Effector memory CD8-positive, alpha-beta T cell (primary cell): ENCODE measurements around the gene CAMK2G.

Experiments
- ATAC-seq: fragments of 150-1000 bp; cut with Tn5 transposase; replicated peaks from 2 replicates; pipeline ENCODE4 v1.10.0; 2021; ENCODE audit warnings: mild to moderate bottlenecking, moderate library complexity
- DNase-seq, 3 experiments: peaks; one replicate each; pipeline ENCODE4 v3.0.0; 2021
- H3K27ac Mint-ChIP-seq, 2 donors: one replicate each; pipeline ENCODE4 v1.8.0; 2022; ENCODE audit warnings: mild to moderate bottlenecking in 2 of 2, mixed read lengths in 2 of 2, moderate library complexity in 2 of 2
- H3K27me3 Mint-ChIP-seq, 2 donors: one replicate each; pipeline ENCODE4 v1.8.0; 2022; ENCODE audit warnings: mixed read lengths in 2 of 2
- H3K36me3 Mint-ChIP-seq: one replicate; pipeline ENCODE4 v1.8.0; 2022; ENCODE audit warnings: mild to moderate bottlenecking, moderate library complexity, mixed read lengths; ENCODE audit not compliant: insufficient read depth
- H3K4me1 Mint-ChIP-seq, 2 donors: one replicate each; pipeline ENCODE4 v1.8.0; 2022; ENCODE audit warnings: low read depth in 2 of 2, mixed read lengths in 2 of 2
- H3K4me3 Mint-ChIP-seq, 2 donors: one replicate each; pipeline ENCODE4 v1.8.0; 2022; ENCODE audit warnings: mild to moderate bottlenecking in 2 of 2, mixed read lengths in 2 of 2, moderate library complexity in 2 of 2
- H3K9me3 Mint-ChIP-seq, 2 donors: one replicate each; pipeline ENCODE4 v1.8.0; 2022; ENCODE audit warnings: mixed read lengths in 2 of 2

The CAMK2G gene

GRCh38 chr10:73859428-73859783 is 14.9 kb downstream of the CAMK2G start:
- no peaks in the 10 kb centered on the region for H3K9me3 Mint-ChIP-seq
- peaks cover 39% of the 10 kb centered on the region for H3K36me3 Mint-ChIP-seq
- H3K4me3 Mint-ChIP-seq: peak overlapping the region; percentile 65 to 71
- H3K27me3 Mint-ChIP-seq: no peaks in the 10 kb centered on the region
- peaks cover 42 to 51% of the 10 kb centered on the region in 2 donors for H3K4me1 Mint-ChIP-seq
- ATAC-seq (peak; percentile 92), DNase-seq (peak; percentile 24 to 40 (median 39))
- H3K27ac Mint-ChIP-seq: peak overlapping the region; percentile 86 to 91

GRCh38 chr10:73858750-73859427 is 15.5 kb downstream of the CAMK2G start:
- Mint-ChIP-seq H3K4me1 (peaks cover 37 to 49% of the 10 kb centered on the region in 2 donors), H3K9me3 (no peaks in the 10 kb centered on the region), H3K27ac (peak overlapping the region; percentile 86 to 91), H3K27me3 (no peaks in the 10 kb centered on the region), H3K4me3 (peak overlapping the region; percentile 65 to 71), H3K36me3 (peaks cover 35% of the 10 kb centered on the region)
- no peak for ATAC-seq
- DNase-seq: no peak

- DNase-seq: no peak
- H3K4me1 Mint-ChIP-seq: peaks cover 37 to 46% of the 10 kb centered on the region in 2 donors
- peak overlapping the region; percentile 51 to 65 for H3K4me3 Mint-ChIP-seq
- H3K27me3 Mint-ChIP-seq: no peaks in the 10 kb centered on the region
- no peak for ATAC-seq
- H3K9me3 Mint-ChIP-seq: no peaks in the 10 kb centered on the region
- H3K27ac Mint-ChIP-seq: peak overlapping the region; percentile 86 to 91
- peaks cover 34% of the 10 kb centered on the region for H3K36me3 Mint-ChIP-seq
These were observed 16.2 kb downstream of the CAMK2G start for GRCh38 chr10:73858013-73858708.

- peak; percentile 29 for ATAC-seq
These were observed 16.9 kb downstream of the CAMK2G start for GRCh38 chr10:73857446-73857845.

GRCh38 chr10:73856261-73856660 is 18.1 kb downstream of the CAMK2G start:
- Mint-ChIP-seq H3K27ac (peak overlapping the region; percentile 86 to 91), H3K27me3 (no peaks in the 10 kb centered on the region), H3K4me3 (peak overlapping the region in 1 of 2 donors; percentile 22), H3K9me3 (no peaks in the 10 kb centered on the region), H3K36me3 (peaks cover 47% of the 10 kb centered on the region), H3K4me1 (peaks cover 42 to 44% of the 10 kb centered on the region in 2 donors)
- DNase-seq: no peak
- ATAC-seq: no peak

More at GRCh38 chr10:73857446-73857845, 16.9 kb downstream of the CAMK2G start:
- Mint-ChIP-seq H3K36me3 (peaks cover 38% of the 10 kb centered on the region), H3K4me1 (peaks cover 37 to 44% of the 10 kb centered on the region in 2 donors), H3K27me3 (no peaks in the 10 kb centered on the region), H3K27ac (peak overlapping the region; percentile 86 to 91), H3K4me3 (peak overlapping the region; percentile 51 to 65), H3K9me3 (no peaks in the 10 kb centered on the region)
- no peak for DNase-seq

- Mint-ChIP-seq H3K9me3 (no peaks in the 10 kb centered on the region), H3K36me3 (peaks cover 41% of the 10 kb centered on the region), H3K4me1 (peaks cover 37 to 38% of the 10 kb centered on the region in 2 donors), H3K27me3 (no peaks in the 10 kb centered on the region), H3K4me3 (no peak overlapping the region), H3K27ac (peak overlapping the region; percentile 66 to 91)
- no peak for DNase-seq
- ATAC-seq: no peak
These were observed 18.9 kb downstream of the CAMK2G start for GRCh38 chr10:73855413-73855812.

GRCh38 chr10:73854310-73854709 is 20.0 kb downstream of the CAMK2G start:
- no peak overlapping the region for H3K4me3 Mint-ChIP-seq
- H3K27me3 Mint-ChIP-seq: no peaks in the 10 kb centered on the region
- peaks cover 40% of the 10 kb centered on the region in 2 donors for H3K4me1 Mint-ChIP-seq
- H3K36me3 Mint-ChIP-seq: peaks cover 41% of the 10 kb centered on the region
- ATAC-seq (no peak), DNase-seq (no peak)
- peak overlapping the region in 1 of 2 donors; percentile 82 for H3K27ac Mint-ChIP-seq
- no peaks in the 10 kb centered on the region for H3K9me3 Mint-ChIP-seq

- DNase-seq (no peak), ATAC-seq (no peak)
- Mint-ChIP-seq H3K27ac (peak overlapping the region in 1 of 2 donors; percentile 9), H3K27me3 (no peaks in the 10 kb centered on the region), H3K4me1 (peaks cover 37 to 38% of the 10 kb centered on the region in 2 donors), H3K9me3 (no peaks in the 10 kb centered on the region), H3K36me3 (peaks cover 43% of the 10 kb centered on the region), H3K4me3 (no peak overlapping the region)
These were observed 21.2 kb downstream of the CAMK2G start for GRCh38 chr10:73853196-73853595.

GRCh38 chr10:73850863-73851461 is 23.4 kb downstream of the CAMK2G start:
- H3K27ac Mint-ChIP-seq: peak overlapping the region in 1 of 2 donors; percentile 32
- H3K4me3 Mint-ChIP-seq: no peak overlapping the region
- H3K27me3 Mint-ChIP-seq: no peaks in the 10 kb centered on the region
- peaks cover 28% of the 10 kb centered on the region in 2 donors for H3K4me1 Mint-ChIP-seq
- no peak for DNase-seq
- H3K36me3 Mint-ChIP-seq: peaks cover 49% of the 10 kb centered on the region
- H3K9me3 Mint-ChIP-seq: no peaks in the 10 kb centered on the region
- ATAC-seq: no peak

- DNase-seq (no peak), ATAC-seq (no peak)
- peak overlapping the region in 1 of 2 donors; percentile 20 for H3K4me3 Mint-ChIP-seq
- H3K36me3 Mint-ChIP-seq: peaks cover 51% of the 10 kb centered on the region
- no peaks in the 10 kb centered on the region for H3K9me3 Mint-ChIP-seq
- H3K4me1 Mint-ChIP-seq: peaks cover 24 to 27% of the 10 kb centered on the region in 2 donors
- H3K27me3 Mint-ChIP-seq: no peaks in the 10 kb centered on the region
- H3K27ac Mint-ChIP-seq: peak overlapping the region in 1 of 2 donors; percentile 89
These were observed 24.1 kb downstream of the CAMK2G start for GRCh38 chr10:73850211-73850610.

- DNase-seq (peak; percentile 95 to 97 (median 95)), ATAC-seq (peak; percentile 99)
- H3K4me3 Mint-ChIP-seq: peak overlapping the region; percentile 56 to 70
- no peaks in the 10 kb centered on the region for H3K9me3 Mint-ChIP-seq
- H3K4me1 Mint-ChIP-seq: peaks cover 23 to 24% of the 10 kb centered on the region in 2 donors
- H3K36me3 Mint-ChIP-seq: peaks cover 53% of the 10 kb centered on the region
- peak overlapping the region; percentile 84 to 89 for H3K27ac Mint-ChIP-seq
- no peaks in the 10 kb centered on the region for H3K27me3 Mint-ChIP-seq
These were observed 25.4 kb downstream of the CAMK2G start for GRCh38 chr10:73848821-73849489.

- ATAC-seq: no peak
- H3K36me3 Mint-ChIP-seq: peaks cover 52% of the 10 kb centered on the region
- H3K9me3 Mint-ChIP-seq: no peaks in the 10 kb centered on the region
- DNase-seq: no peak
- H3K27ac Mint-ChIP-seq: peak overlapping the region in 1 of 2 donors; percentile 69
- H3K4me1 Mint-ChIP-seq: peaks cover 18 to 19% of the 10 kb centered on the region in 2 donors
- H3K27me3 Mint-ChIP-seq: no peaks in the 10 kb centered on the region
- H3K4me3 Mint-ChIP-seq: no peak overlapping the region
These were observed 27.3 kb downstream of the CAMK2G start for GRCh38 chr10:73847031-73847430.

GRCh38 chr10:73843261-73843660 is 31.1 kb downstream of the CAMK2G start:
- Mint-ChIP-seq H3K4me1 (peaks cover 5 to 6% of the 10 kb centered on the region in 2 donors), H3K27ac (peak overlapping the region; percentile 22 to 62)
- no peak for ATAC-seq

More at GRCh38 chr10:73843261-73843660, 31.1 kb downstream of the CAMK2G start:
- Mint-ChIP-seq H3K9me3 (no peaks in the 10 kb centered on the region), H3K36me3 (peaks cover 44% of the 10 kb centered on the region), H3K4me3 (no peak overlapping the region), H3K27me3 (no peaks in the 10 kb centered on the region)
- DNase-seq: no peak
